ENCODE measurements around the gene KIF5A. TPM values are rescaled to one million over a fixed set of nuclear protein-coding genes. Genes with fewer than 3 reads are reported as not detected.

KIF5A gene
- total RNA-seq, 4 donors from 2014 or later: 0.08 to 1.2 (median 0.23) TPM

- 95% methylated on average over 10 of the region's 10 CpGs for WGBS, 2 donors
- no peak overlapping the region for H3K4me3 ChIP-seq (ENCODE audit: low read depth, poor library complexity, severe bottlenecking)
- DNase-seq (ENCODE audit: low spot score in 2 of 2): no peak
- no peak for TF ChIP-seq POLR2A (IDR thresholded peaks at IDR 0.05)
- no peak for TF ChIP-seq CTCF (IDR thresholded peaks at IDR 0.05)
- intact Hi-C loops (cut with DNase I; ENCODE audit: low total_unique reads): no loop called here
These were observed 63.0 kb downstream of the KIF5A start for GRCh38 chr12:57612711-57613426.

- no peak for DNase-seq (ENCODE audit: low spot score in 2 of 2)
- H3K4me3 ChIP-seq (ENCODE audit: low read depth, poor library complexity, severe bottlenecking): no peak overlapping the region
- intact Hi-C loops (cut with DNase I; ENCODE audit: low total_unique reads): no loop called here
- WGBS, 2 donors: 83 to 92% methylated on average over 10 of the region's 10 CpGs
- TF ChIP-seq CTCF (IDR thresholded peaks at IDR 0.05): no peak
- no peak for TF ChIP-seq POLR2A (IDR thresholded peaks at IDR 0.05)
These were observed 63.7 kb downstream of the KIF5A start for GRCh38 chr12:57613427-57614109.

GRCh38 chr12:57614178-57614947 lies 64.5 kb downstream of the KIF5A start:
- H3K4me3 ChIP-seq (ENCODE audit: low read depth, poor library complexity, severe bottlenecking): no peak overlapping the region
- TF ChIP-seq CTCF (IDR thresholded peaks at IDR 0.05): no peak
- no peak for TF ChIP-seq POLR2A (IDR thresholded peaks at IDR 0.05)
- intact Hi-C loops (cut with DNase I; ENCODE audit: low total_unique reads): no loop called here
- no peak for DNase-seq (ENCODE audit: low spot score in 2 of 2)
- WGBS, 2 donors: 58 to 60% methylated on average over 14 of the region's 14 CpGs

DNA sequence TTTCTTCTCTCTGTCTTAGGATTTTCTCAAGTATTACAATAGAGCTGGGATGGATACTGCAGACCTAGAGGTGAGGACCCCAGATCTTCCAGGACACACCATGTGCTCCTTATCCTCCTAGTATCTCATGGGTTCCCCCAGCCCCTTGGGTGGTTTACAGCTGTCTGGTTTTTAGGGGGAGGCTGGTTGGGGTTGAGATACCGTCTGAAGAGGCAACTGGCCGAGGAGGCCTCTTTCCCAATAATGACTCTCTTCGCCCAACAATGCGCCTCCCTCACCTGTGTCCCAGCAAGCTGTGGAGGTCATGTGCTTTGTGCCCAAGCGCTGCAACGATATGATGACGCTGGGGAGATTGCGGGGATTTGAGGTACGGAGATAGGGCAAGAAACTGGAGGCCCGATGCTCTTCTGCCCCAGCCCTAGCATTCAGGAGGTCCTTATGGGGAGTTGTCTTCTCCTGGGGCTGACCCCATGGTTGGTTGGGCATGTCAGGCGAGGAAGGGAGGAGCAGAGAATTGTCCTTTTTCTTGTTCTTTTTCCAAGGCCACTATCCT lies 65.2 kb downstream of the KIF5A start:
- intact Hi-C loops (cut with DNase I; ENCODE audit: low total_unique reads): no loop called here
- no peak overlapping the region for H3K4me3 ChIP-seq (ENCODE audit: low read depth, poor library complexity, severe bottlenecking)
- WGBS, 2 donors: 83 to 86% methylated on average over 10 to 11 of the region's 11 CpGs
- no peak for DNase-seq (ENCODE audit: low spot score in 2 of 2)
- TF ChIP-seq CTCF (IDR thresholded peaks at IDR 0.05) (no peak), POLR2A (IDR thresholded peaks at IDR 0.05) (no peak)

DNA sequence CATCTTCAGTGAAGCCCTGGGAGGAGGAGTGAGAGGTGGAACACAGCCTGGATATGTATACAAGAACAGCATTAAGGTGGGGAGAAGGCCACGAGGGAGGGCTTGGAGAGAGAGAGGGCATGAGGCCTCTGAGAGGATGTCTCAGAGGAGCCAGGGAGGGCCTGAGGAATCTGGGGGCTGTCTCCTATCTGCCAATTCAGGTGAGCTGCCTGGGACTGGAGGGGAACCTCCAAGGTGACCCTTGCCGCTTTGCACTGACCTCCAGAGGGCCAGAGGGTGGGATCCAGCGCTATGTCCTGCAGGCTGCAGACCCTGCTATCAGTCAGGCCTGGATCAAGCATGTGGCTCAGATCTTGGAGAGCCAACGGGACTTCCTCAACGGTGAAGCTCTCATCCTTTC lies 65.8 kb downstream of the KIF5A start:
- DNase-seq (ENCODE audit: low spot score in 2 of 2): no peak
- WGBS, 2 donors: 87 to 89% methylated on average over 5 of the region's 5 CpGs
- no peak overlapping the region for H3K4me3 ChIP-seq (ENCODE audit: low read depth, poor library complexity, severe bottlenecking)
- no peak for TF ChIP-seq POLR2A (IDR thresholded peaks at IDR 0.05)
- TF ChIP-seq CTCF (IDR thresholded peaks at IDR 0.05): no peak
- intact Hi-C loops (cut with DNase I; ENCODE audit: low total_unique reads): no loop called here

Measured in lower leg skin (tissue), 4 donors.